ENCODE results near the gene SNN. TPM values are rescaled to one million over a fixed set of nuclear protein-coding genes. Genes with fewer than 3 reads are reported as not detected.

SNN gene
- total and polyA plus RNA-seq, 9 of the 15 experiments (the other 6 are each of a cell fraction or from before 2014, with no cell fraction given), result 0.07 to 2.9 (median 1.9) TPM

DNA sequence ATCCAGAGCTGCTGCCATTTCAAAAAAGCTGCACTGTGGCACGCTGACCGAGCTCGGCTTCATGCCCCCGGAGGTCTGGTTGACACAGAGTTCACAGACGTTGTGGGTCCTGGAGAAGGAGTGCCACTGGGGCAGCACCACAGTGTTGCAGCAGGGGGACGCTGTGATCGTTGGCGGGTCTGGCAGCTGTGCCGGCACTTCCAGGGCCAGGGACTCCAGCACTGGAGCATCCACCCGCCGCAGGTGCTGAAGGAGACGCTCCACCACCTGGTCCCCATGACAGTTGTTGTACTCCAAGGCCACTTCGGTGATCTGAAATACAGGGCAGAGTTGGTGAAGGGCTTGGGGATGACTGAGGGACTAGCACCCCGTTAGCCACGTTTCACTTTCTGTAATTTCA is 23.5 kb downstream of the SNN start:
- H3K4me2 ChIP-seq (ENCODE audit: insufficient read depth, low read length), result no peak overlapping the region
- no peaks in the 10 kb centered on the region for H3K9me3 ChIP-seq (replicated peaks; ENCODE audit: control insufficient read depth, insufficient read depth, low read depth, low read length)
- no peaks in the 10 kb centered on the region for H3K27me3 ChIP-seq (ENCODE audit: control insufficient read depth in 2 of 2, insufficient read depth in 2 of 2, low read length in 2 of 2)
- ATAC-seq (no peak), DNase-seq (ENCODE audit: extremely low read depth in 1 of 4, low spot score in 3 of 4) (no peak), FAIRE-seq (no peak)
- intact Hi-C loops (cut with micrococcal nuclease) (no loop called here), in situ Hi-C loops (cut with MboI) (no loop called here)
- no peaks in the 10 kb centered on the region for H4K20me1 ChIP-seq (replicated peaks; ENCODE audit: control insufficient read depth, insufficient read depth, low read length)
- WGBS (ENCODE audit: insufficient coverage, low coverage, missing lambda C conversion rate), result 97% methylated on average over 15 of the region's 15 CpGs
- H3K4me3 ChIP-seq, result no peak overlapping the region
- TF ChIP-seq ZNF584 (CRISPR knock-in tag; IDR thresholded peaks at IDR 0.05; ENCODE audit: low read depth), result no peak
- TF ChIP-seq, protein P1, sequence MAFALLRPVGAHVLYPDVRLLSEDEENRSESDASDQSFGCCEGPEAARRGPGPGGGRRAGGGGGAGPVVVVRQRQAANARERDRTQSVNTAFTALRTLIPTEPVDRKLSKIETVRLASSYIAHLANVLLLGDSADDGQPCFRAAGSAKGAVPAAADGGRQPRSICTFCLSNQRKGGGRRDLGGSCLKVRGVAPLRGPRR (CRISPR knock-in tag; IDR thresholded peaks at IDR 0.05), result no peak
- no peak for TF ChIP-seq RBM34 (IDR thresholded peaks at IDR 0.05; ENCODE audit: borderline replicate concordance, insufficient read depth, low read length)
- TF ChIP-seq KLF6 (CRISPR knock-in tag; IDR thresholded peaks at IDR 0.05; ENCODE audit: borderline replicate concordance), result no peak
- TF ChIP-seq DPF2 (IDR thresholded peaks at IDR 0.05), result no peak
- TF ChIP-seq, protein P2, sequence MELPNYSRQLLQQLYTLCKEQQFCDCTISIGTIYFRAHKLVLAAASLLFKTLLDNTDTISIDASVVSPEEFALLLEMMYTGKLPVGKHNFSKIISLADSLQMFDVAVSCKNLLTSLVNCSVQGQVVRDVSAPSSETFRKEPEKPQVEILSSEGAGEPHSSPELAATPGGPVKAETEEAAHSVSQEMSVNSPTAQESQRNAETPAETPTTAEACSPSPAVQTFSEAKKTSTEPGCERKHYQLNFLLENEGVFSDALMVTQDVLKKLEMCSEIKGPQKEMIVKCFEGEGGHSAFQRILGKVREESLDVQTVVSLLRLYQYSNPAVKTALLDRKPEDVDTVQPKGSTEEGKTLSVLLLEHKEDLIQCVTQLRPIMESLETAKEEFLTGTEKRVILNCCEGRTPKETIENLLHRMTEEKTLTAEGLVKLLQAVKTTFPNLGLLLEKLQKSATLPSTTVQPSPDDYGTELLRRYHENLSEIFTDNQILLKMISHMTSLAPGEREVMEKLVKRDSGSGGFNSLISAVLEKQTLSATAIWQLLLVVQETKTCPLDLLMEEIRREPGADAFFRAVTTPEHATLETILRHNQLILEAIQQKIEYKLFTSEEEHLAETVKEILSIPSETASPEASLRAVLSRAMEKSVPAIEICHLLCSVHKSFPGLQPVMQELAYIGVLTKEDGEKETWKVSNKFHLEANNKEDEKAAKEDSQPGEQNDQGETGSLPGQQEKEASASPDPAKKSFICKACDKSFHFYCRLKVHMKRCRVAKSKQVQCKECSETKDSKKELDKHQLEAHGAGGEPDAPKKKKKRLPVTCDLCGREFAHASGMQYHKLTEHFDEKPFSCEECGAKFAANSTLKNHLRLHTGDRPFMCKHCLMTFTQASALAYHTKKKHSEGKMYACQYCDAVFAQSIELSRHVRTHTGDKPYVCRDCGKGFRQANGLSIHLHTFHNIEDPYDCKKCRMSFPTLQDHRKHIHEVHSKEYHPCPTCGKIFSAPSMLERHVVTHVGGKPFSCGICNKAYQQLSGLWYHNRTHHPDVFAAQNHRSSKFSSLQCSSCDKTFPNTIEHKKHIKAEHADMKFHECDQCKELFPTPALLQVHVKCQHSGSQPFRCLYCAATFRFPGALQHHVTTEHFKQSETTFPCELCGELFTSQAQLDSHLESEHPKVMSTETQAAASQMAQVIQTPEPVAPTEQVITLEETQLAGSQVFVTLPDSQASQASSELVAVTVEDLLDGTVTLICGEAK (IDR thresholded peaks at IDR 0.05), result no peak
- TF ChIP-seq, protein P2 (CRISPR knock-in tag; IDR thresholded peaks at IDR 0.05), result no peak
- no peak for TF ChIP-seq ARID1B (IDR thresholded peaks at IDR 0.05)
- TF ChIP-seq TAF7 (tag; IDR thresholded peaks at IDR 0.05), result no peak
- TF ChIP-seq, protein P3, sequence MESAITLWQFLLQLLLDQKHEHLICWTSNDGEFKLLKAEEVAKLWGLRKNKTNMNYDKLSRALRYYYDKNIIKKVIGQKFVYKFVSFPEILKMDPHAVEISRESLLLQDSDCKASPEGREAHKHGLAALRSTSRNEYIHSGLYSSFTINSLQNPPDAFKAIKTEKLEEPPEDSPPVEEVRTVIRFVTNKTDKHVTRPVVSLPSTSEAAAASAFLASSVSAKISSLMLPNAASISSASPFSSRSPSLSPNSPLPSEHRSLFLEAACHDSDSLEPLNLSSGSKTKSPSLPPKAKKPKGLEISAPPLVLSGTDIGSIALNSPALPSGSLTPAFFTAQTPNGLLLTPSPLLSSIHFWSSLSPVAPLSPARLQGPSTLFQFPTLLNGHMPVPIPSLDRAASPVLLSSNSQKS (CRISPR knock-in tag; IDR thresholded peaks at IDR 0.05), result no peak
- no peak for TF ChIP-seq ARHGAP35 (IDR thresholded peaks at IDR 0.05; ENCODE audit: partially characterized antibody)
- TF ChIP-seq MAZ (CRISPR knock-in tag; conservative IDR thresholded peaks at IDR 0.05 in 1 of 2, IDR thresholded peaks at IDR 0.05 in 1 of 2), result no peak
- TF ChIP-seq ZFP36 (IDR thresholded peaks at IDR 0.05; ENCODE audit: low read depth, low read length, partially characterized antibody), result no peak
- H3K79me2 ChIP-seq (ENCODE audit: control insufficient read depth, insufficient read depth, low read length), result no peaks in the 10 kb centered on the region; the same call in 2 of the 3 replicates
- no peak overlapping the region for H2AFZ ChIP-seq (ENCODE audit: low read depth, low read length)
- H3K9me1 ChIP-seq (ENCODE audit: control insufficient read depth, insufficient read depth, low read length), result no peaks in the 10 kb centered on the region
- peaks cover 83% of the 10 kb centered on the region for H3K36me3 ChIP-seq (ENCODE audit: control insufficient read depth, insufficient read depth, low read length)
- H3K4me1 ChIP-seq (replicated peaks in 1 of 2; ENCODE audit: control insufficient read depth in 2 of 2, insufficient read depth in 2 of 2, low read length in 2 of 2), result no peaks in the 10 kb centered on the region
- CTCF ChIA-PET (ENCODE audit: low intra/inter-chr PET ratio), result no interaction called here
- no TSS peak for BruUV-seq (replicated peaks)
- POLR2A ChIA-PET, result interaction anchor here (1.1 to 2.0 kb wide), 6 partner anchors 8 to 157 kb away, joined by 4 to 7 read pairs (median 4); no protein-coding TSS in a partner anchor
- no peak overlapping the region for H3K27ac ChIP-seq (ENCODE audit: extremely low read depth, low read depth, low read length)
- H3K9ac ChIP-seq (ENCODE audit: insufficient read depth in 1 of 2, low read depth in 2 of 2, low read length in 2 of 2), result no peak overlapping the region

Measured in K562 (cell line).